HepG2 (cell line): ENCODE data around the gene AKAP9. TPM values are rescaled to one million over a fixed set of nuclear protein-coding genes. Genes with fewer than 3 reads are reported as not detected.

Experiments
- ATAC-seq: fragments of 200-7000 bp; cut with Tn5 transposase; 3 replicates; pipeline ENCODE4 v1.9.1; 2020; ENCODE audit warnings: mild to moderate bottlenecking, moderate library complexity
- BruUV-seq: library from RNA; stranded (reverse); fragments of 400-500 nt; replicated peaks from 2 replicates; lab custom pipeline; 2021; lab: Mats Ljungman, UMichigan
- CTCF ChIA-PET: fragments of 300-600 bp; formaldehyde crosslinking; extraction: SDS; loops from one replicate; lab custom pipeline; 2021; ENCODE audit warnings: low total read pairs, inconsistent platforms, low intra/inter-chr PET ratio; lab: Yijun Ruan, JAX
- POLR2A ChIA-PET: fragments of 350-600 bp; sonication (Branson Sonifier 250); formaldehyde crosslinking; loops from one replicate; lab custom pipeline; 2020; ENCODE audit warnings: antibody characterized with exemption, inconsistent platforms; lab: Yijun Ruan, JAX
- DNase-seq: peaks from one replicate; pipeline ENCODE4 v3.0.0-alpha.2; 2015; ENCODE audit warnings: low spot score
- FAIRE-seq: peaks from 3 replicates; lab custom pipeline; 2011; peaks lifted over from hg19 to GRCh38; lab: Jason Lieb, UNC
- H2AFZ ChIP-seq: one replicate; pipeline ENCODE4 v1.6.1; 2011; ENCODE audit warnings: low read length, inconsistent platforms
- H3K27ac ChIP-seq: fragments of 300-600 bp; 3 replicates; pipeline ENCODE4 v1.8.0; 2011; ENCODE audit warnings: mixed run types, mild to moderate bottlenecking, mixed read lengths, low read length, inconsistent platforms; ENCODE audit not compliant: insufficient read depth; ENCODE audit errors: extremely low read length
- H3K27me3 ChIP-seq, 2 experiments: fragments of 200-600 bp in 1 of 2; 2 replicates in 1 of 2; 3 replicates in 1 of 2; pipeline versions ENCODE4 v1.6.0 to v1.8.0; 2011; ENCODE audit warnings: low read length in 2 of 2, mild to moderate bottlenecking in 2 of 2, moderate library complexity in 2 of 2, inconsistent platforms in 1 of 2; ENCODE audit not compliant: insufficient read depth in 2 of 2, control insufficient read depth in 1 of 2
- H3K36me3 ChIP-seq, 2 experiments: fragments of 200-600 bp in 1 of 2; replicated peaks in 1 of 2; 2 replicates in 1 of 2; 3 replicates in 1 of 2; pipeline versions ENCODE4 v1.5.1 to v1.8.0; 2011; ENCODE audit warnings: low read length in 2 of 2, inconsistent platforms in 1 of 2; ENCODE audit not compliant: insufficient read depth in 2 of 2, control insufficient read depth in 1 of 2
- H3K4me1 ChIP-seq: 2 replicates; pipeline ENCODE4 v1.5.1; 2012; ENCODE audit warnings: low read length, inconsistent platforms; ENCODE audit not compliant: insufficient read depth
- H3K4me2 ChIP-seq: 2 replicates; pipeline ENCODE4 v1.6.0; 2011; ENCODE audit warnings: low read depth, low read length, inconsistent platforms
- H3K4me3 ChIP-seq, 3 experiments: fragments of 200-600 bp in 1 of 3; sonication (generic), shearing (Covaris generic) in 1 of 3; replicated peaks in 1 of 3; 2 replicates each; pipeline ENCODE4 v1.5.1; 2011 to 2016; ENCODE audit warnings: low read length in 3 of 3, inconsistent platforms in 2 of 3, low read depth in 2 of 3, mild to moderate bottlenecking in 2 of 3, control low read depth in 1 of 3, mixed read lengths in 1 of 3; ENCODE audit not compliant: insufficient read depth in 1 of 3
- H3K79me2 ChIP-seq: one replicate; pipeline ENCODE4 v1.6.1; 2011; ENCODE audit warnings: low read length, inconsistent platforms; ENCODE audit not compliant: insufficient read depth
- H3K9ac ChIP-seq: 2 replicates; pipeline ENCODE4 v1.6.0; 2011; ENCODE audit warnings: mild to moderate bottlenecking, low read depth, low read length, inconsistent platforms; ENCODE audit not compliant: insufficient read depth
- H3K9me3 ChIP-seq: 2 replicates; pipeline ENCODE4 v1.5.1; 2012; ENCODE audit warnings: mild to moderate bottlenecking, low read length
- H4K20me1 ChIP-seq: 2 replicates; pipeline ENCODE4 v1.6.0; 2011; ENCODE audit warnings: inconsistent platforms, mild to moderate bottlenecking, low read length, moderate library complexity; ENCODE audit not compliant: insufficient read depth
- EP300 ChIP-seq, 3 experiments: sonication (generic) in 1 of 3; formaldehyde crosslinking in 1 of 3; IDR thresholded peaks; 2 replicates each; pipeline versions ENCODE4 v1.5.1 to v1.6.1; 2011 to 2020; ENCODE audit warnings: low read depth in 2 of 3, low read length in 2 of 3, borderline replicate concordance in 1 of 3, improper control_type of control experiment in 1 of 3, mild to moderate bottlenecking in 1 of 3, missing genetic modification reagents in 1 of 3, moderate library complexity in 1 of 3
- HDAC1 ChIP-seq: sonication (generic); formaldehyde crosslinking; IDR thresholded peaks from 2 replicates; pipeline ENCODE4 v1.5.1; 2020; ENCODE audit warnings: mild to moderate bottlenecking, missing genetic modification reagents
- HMG20A ChIP-seq: IDR thresholded peaks from 2 replicates; pipeline ENCODE4 v1.6.1; 2016; ENCODE audit warnings: borderline replicate concordance
- JDP2 ChIP-seq: sonication (generic); formaldehyde crosslinking; IDR thresholded peaks from 2 replicates; pipeline ENCODE4 v1.8.1; 2022; ENCODE audit warnings: missing genetic modification reagents, borderline replicate concordance
- MBD4 ChIP-seq: IDR thresholded peaks from 2 replicates; pipeline ENCODE4 v1.6.1; 2012; ENCODE audit warnings: low read length, inconsistent platforms, borderline replicate concordance
- MTA1 ChIP-seq: sonication (generic); formaldehyde crosslinking; IDR thresholded peaks from 2 replicates; pipeline ENCODE4 v1.4.0; 2020; ENCODE audit warnings: missing genetic modification reagents, mild to moderate bottlenecking, borderline replicate concordance
- SALL1 ChIP-seq: sonication (generic); formaldehyde crosslinking; IDR thresholded peaks from 2 replicates; pipeline ENCODE4 v1.8.0; 2022; ENCODE audit warnings: mild to moderate bottlenecking, missing genetic modification reagents
- ZEB1 ChIP-seq: IDR thresholded peaks from 2 replicates; pipeline ENCODE4 v1.6.1; 2012; ENCODE audit warnings: mild to moderate bottlenecking, low read depth, inconsistent platforms; ENCODE audit not compliant: insufficient replicate concordance
- ZMYM2 ChIP-seq: sonication (generic); formaldehyde crosslinking; IDR thresholded peaks from 2 replicates; pipeline ENCODE4 v1.8.0; 2022; ENCODE audit warnings: mild to moderate bottlenecking, missing genetic modification reagents
- ZNF34 ChIP-seq: sonication (generic); formaldehyde crosslinking; IDR thresholded peaks from 2 replicates; pipeline ENCODE4 v1.4.0; 2020; ENCODE audit warnings: mild to moderate bottlenecking, missing genetic modification reagents, borderline replicate concordance
- ZNF598 ChIP-seq: sonication (generic); formaldehyde crosslinking; IDR thresholded peaks from 2 replicates; pipeline ENCODE4 v1.5.1; 2020; ENCODE audit warnings: mild to moderate bottlenecking, missing genetic modification reagents, borderline replicate concordance
- WGBS: methylation state at CpG from one replicate; pipeline ENCODE4 v1.1.6; 2017; ENCODE audit warnings: low lambda C conversion rate; 5-methylcytosine and 5-hydroxymethylcytosine counted together
- in situ Hi-C: cut with HindIII; loops from 2 replicates; pipeline ENCODE4 v1.10.0; 2017; ENCODE audit warnings: low pct_unique_long_range_greater_than_20kb; ENCODE audit not compliant: extremely low pct_ligation_motif_present
- intact Hi-C: fragments of 100-400 bp; cut with micrococcal nuclease; formaldehyde crosslinking; loops from one replicate; pipeline ENCODE4 v1.10.0; 2022; ENCODE audit not compliant: unreplicated experiment
- polyA plus RNA-seq, 8 experiments: library from polyadenylated mRNA; depleted of rRNA in 3 of 8; stranded (reverse) in 7 of 8; unstranded in 1 of 8; fragments of >200 nt; fragmentation: Illumina TruSeq in 4 of 8; extraction: Trizol in 4 of 8; gene quantifications; 2 replicates each; pipeline versions ENCODE4 v1.2.1 to v1.2.3, GENCODE V29; 2011 to 2016; ENCODE audit warnings: low read depth in 4 of 8, missing spikeins in 1 of 8, mixed read lengths in 1 of 8; ENCODE audit not compliant: insufficient read depth in 1 of 8
- total RNA-seq, 5 experiments: library from RNA; depleted of rRNA; stranded (reverse); fragments of >200 nt; fragmentation: Illumina TruSeq; extraction: Trizol; gene quantifications; 2 replicates each; pipeline ENCODE4 v1.2.3, GENCODE V29; 2016; ENCODE audit warnings: low read depth in 1 of 5
- TF ChIP-seq, protein P1 (sequence below): sonication (generic); formaldehyde crosslinking; IDR thresholded peaks from 2 replicates; pipeline ENCODE4 v1.8.0; 2022; ENCODE audit warnings: missing genetic modification reagents, mild to moderate bottlenecking, moderate library complexity, borderline replicate concordance

The AKAP9 gene
- total and polyA plus RNA-seq, 2 of the 13 experiments (the other 11 are each of a cell fraction or from before 2014, with no cell fraction given) = 27.6 to 33.1 TPM

DNA sequence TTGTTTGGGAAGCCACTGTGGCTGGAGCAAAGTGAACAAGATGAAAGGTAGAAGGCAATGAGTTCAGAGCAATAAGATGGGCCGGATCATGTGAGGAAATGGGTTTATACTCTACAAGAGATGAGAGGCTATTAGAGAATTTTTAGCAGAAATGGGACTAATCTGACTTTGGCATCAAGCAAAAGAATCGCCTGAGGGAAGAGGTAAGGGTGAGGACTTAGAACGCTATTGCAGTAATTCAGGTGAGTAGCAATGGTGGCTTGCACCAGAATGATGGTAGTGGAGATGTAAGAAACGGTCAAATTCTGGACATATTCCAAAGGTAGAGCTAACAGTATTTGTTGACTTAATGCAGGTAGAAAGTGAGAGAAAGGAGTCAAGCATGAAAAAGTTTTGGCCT is 29.5 kb upstream of the AKAP9 start (continued):
- no peak for TF ChIP-seq MTA1 (CRISPR knock-in tag)
- no peak for TF ChIP-seq SALL1 (CRISPR knock-in tag)
- TF ChIP-seq HMG20A (CRISPR knock-in tag) = no peak
- TF ChIP-seq HDAC1 (CRISPR knock-in tag) = no peak
- no peak for TF ChIP-seq ZMYM2 (CRISPR knock-in tag)
- TF ChIP-seq, all 625 proteins: peak for 0

DNA sequence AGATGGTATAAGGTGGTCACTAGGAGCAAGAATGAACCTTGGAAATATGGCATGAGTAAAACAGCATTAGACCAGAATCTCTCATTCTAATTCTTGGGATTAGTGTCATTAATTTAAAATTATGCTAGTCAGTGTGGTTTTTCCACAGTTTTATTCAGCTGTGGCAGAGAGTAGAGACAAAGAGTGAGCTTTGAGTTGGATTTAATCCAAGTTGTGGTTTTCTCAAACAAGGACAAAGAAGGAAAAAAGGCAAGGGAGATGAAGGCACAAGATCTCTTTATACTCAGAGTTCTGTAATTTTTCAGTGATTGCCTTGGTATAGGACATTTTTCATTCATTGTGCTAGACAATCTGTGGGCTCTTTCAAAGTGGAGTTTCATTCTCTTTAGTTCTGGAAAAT is 28.2 kb upstream of the AKAP9 start:
- H2AFZ ChIP-seq = no peak overlapping the region
- no peak for FAIRE-seq
- CTCF ChIA-PET = no interaction called here

DNA sequence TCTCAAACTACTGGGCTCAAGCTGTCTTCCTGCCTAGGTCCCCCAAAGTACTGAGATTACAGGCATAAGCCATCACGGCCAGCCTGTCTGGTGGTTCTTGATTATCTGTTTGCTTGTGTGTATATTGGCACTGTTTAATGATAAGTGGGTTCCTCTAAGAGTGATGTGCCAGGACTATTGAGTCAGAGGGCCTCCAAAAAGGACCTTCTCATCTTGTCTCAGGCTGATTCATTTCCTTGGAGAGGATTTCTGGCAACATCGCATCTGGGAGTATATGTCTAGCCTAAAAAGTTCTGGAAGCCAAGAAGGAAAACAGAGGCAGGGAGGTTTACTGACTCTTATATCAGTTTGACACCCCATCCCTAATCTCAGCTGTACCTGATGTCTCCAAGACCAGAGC is 27.1 kb upstream of the AKAP9 start:
- Histone ChIP-seq H3K9me3 (no peaks in the 10 kb centered on the region), H3K9ac (no peak overlapping the region), H3K79me2 (no peaks in the 10 kb centered on the region), H3K36me3 (no peaks in the 10 kb centered on the region), H3K27ac (no peak overlapping the region), H3K4me1 (peaks cover 5% of the 10 kb centered on the region; the same call in 1 of the 2 replicates), H3K4me2 (no peak overlapping the region), H3K4me3 (no peak overlapping the region), H4K20me1 (no peaks in the 10 kb centered on the region), H2AFZ (no peak overlapping the region), H3K27me3 (no peaks in the 10 kb centered on the region)
- no peak for FAIRE-seq
- no peak for DNase-seq
- POLR2A ChIA-PET = no interaction called here
- WGBS = 54% methylated on average over 2 of the region's 2 CpGs
- BruUV-seq = no TSS peak
- ATAC-seq = no peak
- in situ Hi-C loops (no loop called here), intact Hi-C loops (no loop called here)
- CTCF ChIA-PET = no interaction called here
- TF ChIP-seq, protein P1, sequence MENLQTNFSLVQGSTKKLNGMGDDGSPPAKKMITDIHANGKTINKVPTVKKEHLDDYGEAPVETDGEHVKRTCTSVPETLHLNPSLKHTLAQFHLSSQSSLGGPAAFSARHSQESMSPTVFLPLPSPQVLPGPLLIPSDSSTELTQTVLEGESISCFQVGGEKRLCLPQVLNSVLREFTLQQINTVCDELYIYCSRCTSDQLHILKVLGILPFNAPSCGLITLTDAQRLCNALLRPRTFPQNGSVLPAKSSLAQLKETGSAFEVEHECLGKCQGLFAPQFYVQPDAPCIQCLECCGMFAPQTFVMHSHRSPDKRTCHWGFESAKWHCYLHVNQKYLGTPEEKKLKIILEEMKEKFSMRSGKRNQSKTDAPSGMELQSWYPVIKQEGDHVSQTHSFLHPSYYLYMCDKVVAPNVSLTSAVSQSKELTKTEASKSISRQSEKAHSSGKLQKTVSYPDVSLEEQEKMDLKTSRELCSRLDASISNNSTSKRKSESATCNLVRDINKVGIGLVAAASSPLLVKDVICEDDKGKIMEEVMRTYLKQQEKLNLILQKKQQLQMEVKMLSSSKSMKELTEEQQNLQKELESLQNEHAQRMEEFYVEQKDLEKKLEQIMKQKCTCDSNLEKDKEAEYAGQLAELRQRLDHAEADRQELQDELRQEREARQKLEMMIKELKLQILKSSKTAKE (CRISPR knock-in tag) = no peak
- TF ChIP-seq JDP2 (no peak), MBD4 (no peak), EP300 (IDR thresholded peaks at IDR 0.05; ENCODE audit: low read depth in 2 of 2, low read length in 2 of 2) (no peak), EP300 (CRISPR knock-in tag; IDR thresholded peaks at IDR 0.05; ENCODE audit: borderline replicate concordance) (no peak)

More for the DNA sequence above, 28.2 kb upstream of the AKAP9 start:
- H3K4me1 ChIP-seq = no peaks in the 10 kb centered on the region
- no peak overlapping the region for H3K4me2 ChIP-seq
- H4K20me1 ChIP-seq = no peaks in the 10 kb centered on the region
- no peak overlapping the region for H3K9ac ChIP-seq
- no peak for DNase-seq
- TF ChIP-seq ZNF34 (CRISPR knock-in tag) = no peak
- no peak for TF ChIP-seq ZNF598 (CRISPR knock-in tag)
- TF ChIP-seq ZEB1 = no peak
- intact Hi-C loops (no loop called here), in situ Hi-C loops (no loop called here)
- no peak for ATAC-seq
- POLR2A ChIA-PET = no interaction called here
- no peaks in the 10 kb centered on the region for H3K36me3 ChIP-seq
- H3K4me3 ChIP-seq = no peak overlapping the region
- no peaks in the 10 kb centered on the region for H3K79me2 ChIP-seq
- H3K27me3 ChIP-seq = no peaks in the 10 kb centered on the region
- no peak overlapping the region for H3K27ac ChIP-seq
- no TSS peak for BruUV-seq
- H3K9me3 ChIP-seq = no peaks in the 10 kb centered on the region
